HepG2 (cell line): ENCODE results near the gene IDUA.

Experiments
- CTCF ChIP-seq: sonication (generic); formaldehyde crosslinking; IDR thresholded peaks from 2 replicates; pipeline ENCODE4 v1.5.0; 2020; ENCODE audit warnings: mild to moderate bottlenecking, missing genetic modification reagents, moderate library complexity
- POLR2AphosphoS2 ChIP-seq: IDR thresholded peaks from 2 replicates; pipeline ENCODE4 v1.6.1; 2011; ENCODE audit warnings: low read depth, low read length, improper control_type of control experiment
- RBAK ChIP-seq: sonication (generic); formaldehyde crosslinking; IDR thresholded peaks from 2 replicates; pipeline ENCODE4 v1.5.1; 2020; ENCODE audit warnings: mild to moderate bottlenecking, missing genetic modification reagents
- ZNF577 ChIP-seq: sonication (generic); formaldehyde crosslinking; IDR thresholded peaks from 2 replicates; pipeline ENCODE4 v1.4.0; 2020; ENCODE audit warnings: mild to moderate bottlenecking, low read depth, missing genetic modification reagents, borderline replicate concordance

GRCh38 chr4:988726-989721 lies 2.2 kb downstream of the IDUA start:
- no peak for TF ChIP-seq POLR2AphosphoS2
- TF ChIP-seq ZNF577 (CRISPR knock-in tag) = no peak
- TF ChIP-seq CTCF = no peak
- TF ChIP-seq RBAK (CRISPR knock-in tag) = no peak
